LNCAP (cell line): ENCODE data around the gene SGMS1.

Source experiments
- CTCF ChIP-seq: fragments of 450-650 bp; IDR thresholded peaks from 2 replicates; pipeline ENCODE4 v1.5.1; 2017; ENCODE audit warnings: mild to moderate bottlenecking

Gene SGMS1

GRCh38 chr10:50334273-50334672, 289.5 kb downstream of the SGMS1 start:
- TF ChIP-seq CTCF, result no peak

DNA sequence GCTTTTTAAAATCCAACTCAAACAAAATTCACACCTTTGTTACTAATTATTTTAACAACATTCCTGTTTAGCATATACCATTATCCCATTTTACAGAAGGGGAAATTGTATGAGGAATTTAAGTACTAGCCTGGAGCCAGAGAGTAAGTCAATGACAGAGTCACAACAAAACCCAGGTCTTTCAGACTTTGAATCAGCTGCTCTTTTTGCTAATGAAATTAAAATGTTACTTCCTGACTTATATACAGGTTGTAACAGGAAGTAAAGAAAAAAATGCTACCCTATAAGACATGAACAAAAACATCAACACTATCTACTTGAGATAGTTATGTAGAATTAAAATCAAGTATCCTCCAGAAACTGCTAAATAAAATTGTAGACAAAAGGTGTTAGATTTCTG, 289.9 kb downstream of the SGMS1 start:
- no peak for TF ChIP-seq CTCF

GRCh38 chr10:50332108-50332842, 291.5 kb downstream of the SGMS1 start:
- TF ChIP-seq CTCF, result no peak

GRCh38 chr10:50331486-50331885, 292.3 kb downstream of the SGMS1 start:
- TF ChIP-seq CTCF, result no peak

DNA sequence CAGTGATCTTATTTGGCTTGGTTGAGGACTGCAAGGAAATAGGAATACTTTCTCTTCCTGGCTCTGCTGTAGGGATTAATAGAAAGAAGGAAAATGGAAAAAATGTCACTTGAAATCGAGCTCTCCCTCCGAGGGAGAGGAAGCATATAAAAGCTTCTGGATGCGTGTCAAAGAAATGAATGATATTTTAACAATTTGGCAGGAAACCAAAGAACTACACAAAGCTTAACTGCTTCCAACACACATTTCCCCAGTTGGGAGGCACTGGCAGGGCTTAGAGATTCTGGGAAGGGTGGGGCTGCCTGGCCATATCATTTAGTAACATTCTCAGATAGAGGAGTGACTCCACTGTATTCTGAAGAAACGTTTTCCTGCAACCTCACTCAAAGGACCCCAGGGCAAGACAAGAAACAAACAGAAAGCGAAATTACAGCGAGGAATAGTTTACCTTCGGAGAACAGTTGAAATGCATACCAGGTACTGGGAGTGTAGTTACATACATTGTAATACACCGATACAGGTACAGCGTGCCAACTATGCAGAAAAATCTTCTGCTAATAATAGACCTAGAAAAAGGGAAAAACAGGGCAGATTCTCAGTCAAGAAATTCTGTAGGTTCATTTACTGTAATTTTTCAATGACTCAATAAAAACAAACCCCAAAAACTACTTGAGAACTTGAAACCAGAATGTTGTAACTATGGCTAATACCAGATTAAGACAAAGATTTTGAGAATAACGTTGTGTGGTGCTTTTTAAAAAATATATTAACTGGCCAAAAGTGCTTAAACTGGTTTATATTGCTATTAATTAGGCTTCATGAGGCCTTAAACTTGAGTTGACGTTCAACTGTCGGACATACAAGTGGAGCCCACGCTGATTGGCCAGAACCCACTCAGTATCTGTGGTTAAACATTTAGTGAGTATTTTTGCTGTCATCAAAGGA, 296.7 kb downstream of the SGMS1 start:
- TF ChIP-seq CTCF, result no peak

GRCh38 chr10:50326172-50326555, 297.6 kb downstream of the SGMS1 start:
- no peak for TF ChIP-seq CTCF

DNA sequence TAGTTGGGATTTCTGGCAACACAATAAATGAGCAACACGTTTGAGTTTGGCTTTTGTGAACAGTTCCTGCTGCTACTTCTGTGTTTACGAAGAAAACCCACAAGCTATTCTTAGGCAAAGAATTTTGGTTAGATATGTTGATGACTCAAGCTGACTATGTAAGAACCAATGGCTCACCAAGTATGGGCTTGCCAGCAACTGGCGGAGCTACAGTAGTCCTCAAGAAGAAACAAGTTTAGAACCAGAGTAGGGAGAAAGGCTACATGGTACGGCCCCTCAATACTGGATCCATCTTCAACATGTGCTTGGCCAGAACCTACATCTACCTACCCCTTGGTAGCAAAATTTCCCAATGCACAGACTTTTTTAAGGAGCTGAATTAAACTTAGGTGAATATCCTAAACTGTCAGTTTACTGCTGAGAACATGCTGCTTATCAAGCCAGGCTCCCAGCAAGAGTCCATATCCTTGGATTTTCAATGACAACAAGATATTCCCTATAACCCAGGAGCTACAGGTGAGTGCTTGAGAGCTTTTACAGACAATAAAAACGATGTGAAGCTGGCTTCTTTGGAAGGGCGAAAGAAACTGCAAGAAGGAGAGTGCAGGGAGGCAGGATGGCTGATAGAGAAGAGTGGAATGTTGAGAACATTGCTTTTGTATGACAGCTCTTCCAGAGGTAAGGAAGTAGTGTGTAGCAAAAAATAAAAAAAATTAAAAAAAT, 298.1 kb downstream of the SGMS1 start:
- no peak for TF ChIP-seq CTCF
